ENCODE data around the gene GGT6. TPM values are rescaled to one million over a fixed set of nuclear protein-coding genes. Genes with fewer than 3 reads are reported as not detected.
"Not testable (repeated sequence)": the region's sequence is repeated elsewhere in the genome, so short reads cannot be mapped to it uniquely, and the experiment has no call there.

Gene GGT6
- 1 to 10 TPM in 3 of 12 donors, under 1 TPM in 4, not detected in 5; 0.11 to 6.4 (median 0.34) TPM for polyA plus RNA-seq (ENCODE audit: insufficient read length in 12 of 12)
- long read RNA-seq, donor 1, partial matches to known transcripts: 0 of 5 reads
- long read RNA-seq, donor 1, other reads (novel, unspliced or antisense): 0 of 5 reads
- long read RNA-seq, donor 2: 0 reads
- long read RNA-seq, donor 3: 0 reads
- long read RNA-seq, donor 4: 0 reads
- long read RNA-seq, donor 5, partial matches to known transcripts: 0 of 1 reads
- long read RNA-seq, donor 5, other reads (novel, unspliced or antisense): 0 of 1 reads
- long read RNA-seq, donor 6: 0 reads
- long read RNA-seq, donor 7: 0 reads
- long read RNA-seq, donor 8: 0 reads
- long read RNA-seq, donor 9: 0 reads
- long read RNA-seq, donor 10: 0 reads
- long read RNA-seq, donor 11: 0 reads

GRCh38 chr17:4560421-4560820 is at the start of gene GGT6:
GGT6 (minus strand) TSS chr17:4560577; CDS start chr17:4560521, 56 bp downstream.
- no peak for DNase-seq

DNA sequence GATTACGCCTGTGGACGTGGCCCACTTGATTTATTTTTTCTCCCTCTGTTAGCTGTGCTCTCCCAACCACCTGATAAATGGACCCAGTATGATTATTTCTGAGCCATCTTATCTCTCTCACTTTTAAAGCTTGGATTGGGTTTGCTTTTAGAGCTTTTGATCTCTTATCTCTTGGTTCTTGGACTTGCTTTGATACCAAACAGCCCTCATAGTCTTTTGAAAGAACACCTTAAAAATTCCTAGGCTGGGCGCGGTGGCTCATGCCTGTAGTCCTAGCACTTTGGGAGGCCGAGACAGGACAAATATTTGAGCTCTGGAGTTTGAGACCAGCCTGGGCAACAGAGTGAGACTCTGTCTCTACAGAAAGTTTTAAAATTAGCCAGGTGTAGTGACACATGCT is 49.8 kb upstream of the GGT6 start:
- no peak for DNase-seq

DNA sequence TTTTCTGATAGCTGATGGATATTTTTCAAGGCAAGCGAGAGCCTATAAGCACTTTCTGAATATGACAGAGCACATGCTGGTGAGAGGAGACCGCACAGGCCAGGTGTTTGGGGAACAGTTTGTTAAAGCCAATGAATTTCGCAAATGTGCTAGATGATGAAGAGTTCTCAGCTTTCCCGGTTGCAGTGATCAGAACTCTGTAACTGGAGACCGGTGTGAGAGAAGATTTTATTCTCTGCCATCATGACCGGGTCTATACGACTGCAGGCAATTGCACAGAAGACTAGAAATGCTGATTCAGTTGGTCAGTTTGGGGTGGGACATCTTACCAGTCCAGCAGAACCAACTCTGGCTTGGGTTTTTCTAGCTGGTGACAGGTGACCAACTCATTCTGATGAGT is 49.4 kb upstream of the GGT6 start:
- DNase-seq: no peak

GRCh38 chr17:4607773-4608187 is 47.4 kb upstream of the GGT6 start:
- DNase-seq: peak; percentile 67

- no peak for DNase-seq
Observed at GRCh38 chr17:4607261-4607741, 46.9 kb upstream of the GGT6 start.

DNA sequence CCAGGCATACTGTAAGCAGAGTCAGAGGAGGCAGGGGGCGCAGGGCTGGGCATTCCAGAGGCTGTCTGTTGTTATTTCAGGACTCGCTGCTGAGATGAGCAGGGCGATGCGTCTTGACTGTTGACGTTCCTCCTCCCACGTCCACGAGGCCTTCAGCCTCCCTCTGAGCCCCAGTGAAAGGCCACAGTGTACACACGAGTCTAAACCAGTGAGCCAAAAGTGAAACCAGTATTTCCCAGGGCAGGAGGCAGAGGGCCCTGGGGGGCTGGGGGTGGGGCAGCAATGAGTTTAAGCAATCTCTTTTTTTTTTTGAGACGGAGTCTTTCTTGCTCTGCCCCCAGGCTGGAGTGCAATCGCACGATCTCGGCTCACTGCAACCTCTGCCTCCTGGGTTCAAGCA is 45.4 kb upstream of the GGT6 start:
- no peak for DNase-seq

- not testable (repeated sequence) for DNase-seq
Observed at GRCh38 chr17:4604736-4605135, 44.4 kb upstream of the GGT6 start.

DNA sequence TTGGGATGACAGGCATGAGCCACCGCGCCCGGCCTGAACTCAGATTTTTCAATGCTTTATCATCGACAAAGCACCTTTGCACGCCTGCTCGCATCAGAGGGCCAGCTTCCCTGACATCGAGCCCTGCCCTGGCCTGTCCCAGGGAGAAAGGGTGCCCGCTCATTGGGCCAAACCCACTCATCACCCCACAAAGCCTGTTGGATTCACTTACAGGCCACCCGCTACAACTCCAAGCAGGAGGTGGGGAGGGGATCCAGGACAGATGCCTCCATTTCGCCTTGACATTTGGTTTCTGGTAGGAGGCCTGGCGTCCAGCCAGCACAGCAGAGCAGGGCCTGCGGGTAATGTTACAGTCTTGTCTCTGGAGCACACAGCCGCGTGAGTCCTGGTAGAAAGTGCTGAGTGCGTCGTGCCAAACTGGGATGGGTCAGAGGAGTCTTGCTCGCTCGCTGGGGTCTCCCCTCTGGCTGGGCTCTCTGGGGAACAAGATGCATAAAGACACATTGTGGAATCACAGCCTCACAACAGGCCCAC is 43.8 kb upstream of the GGT6 start:
- DNase-seq: peak; percentile 58

DNA sequence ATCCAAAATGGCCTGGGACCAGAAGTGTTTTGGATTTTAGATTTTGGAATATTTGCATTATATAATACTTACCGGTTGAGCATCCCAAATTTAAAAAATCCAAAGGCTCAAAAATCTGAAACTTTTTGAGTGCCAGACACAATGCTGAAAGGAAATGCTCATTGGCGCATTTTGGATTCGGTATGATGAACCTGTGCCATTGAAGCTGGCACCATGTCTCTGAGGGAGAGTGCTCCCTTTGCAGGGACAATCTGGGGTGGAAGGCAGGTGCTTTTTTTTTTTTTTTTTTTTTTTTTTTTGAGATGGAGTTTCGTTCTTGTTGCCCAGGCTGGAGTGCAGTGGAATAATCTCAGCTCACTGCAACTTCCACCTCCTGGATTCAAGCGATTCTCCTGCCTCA is 41.7 kb upstream of the GGT6 start:
- DNase-seq: no peak

GRCh38 chr17:4601326-4601725 is 40.9 kb upstream of the GGT6 start:
- no peak for DNase-seq

GRCh38 chr17:4600563-4600962 is 40.2 kb upstream of the GGT6 start:
- no peak for DNase-seq

- DNase-seq: peak; percentile 63
Observed at GRCh38 chr17:4599505-4600281, 39.3 kb upstream of the GGT6 start.

DNA sequence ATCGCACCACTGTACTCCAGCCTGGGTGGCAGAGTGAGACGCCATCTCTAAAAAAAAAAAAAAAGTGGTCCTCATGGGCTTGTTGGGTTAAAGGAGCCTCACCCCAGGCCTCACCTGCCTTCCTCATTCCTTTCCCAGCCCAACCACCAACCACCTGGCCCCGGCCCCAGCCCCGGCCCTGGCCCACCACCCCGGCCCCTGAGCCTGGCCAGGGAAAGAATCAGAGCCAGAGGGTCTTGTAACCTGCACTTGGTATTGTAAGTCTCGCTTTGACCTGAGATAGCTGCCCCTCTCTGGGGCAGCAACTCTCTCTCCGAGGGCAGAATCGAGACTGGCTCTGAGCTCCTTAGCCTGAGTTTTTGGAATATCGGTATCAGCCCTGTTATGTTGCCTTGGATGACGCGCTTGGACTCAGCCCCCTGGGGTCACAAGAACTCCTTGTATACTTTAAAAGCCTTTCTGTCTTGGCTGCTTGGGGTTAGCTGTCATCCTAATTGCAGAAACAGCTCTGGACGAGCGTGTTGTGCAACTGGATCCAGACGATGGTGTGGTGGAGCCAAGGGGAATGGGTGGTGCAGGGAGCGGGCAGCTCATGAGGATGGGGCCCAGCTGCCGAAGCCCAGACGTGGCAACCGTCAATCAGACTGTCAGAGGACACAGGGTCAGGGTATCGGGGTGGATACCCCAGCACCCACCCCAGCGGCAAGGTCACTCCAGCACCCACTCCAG is 38.6 kb upstream of the GGT6 start:
- peak; percentile 66 for DNase-seq

GRCh38 chr17:4597975-4598374 is 37.6 kb upstream of the GGT6 start:
- DNase-seq: no peak

DNA sequence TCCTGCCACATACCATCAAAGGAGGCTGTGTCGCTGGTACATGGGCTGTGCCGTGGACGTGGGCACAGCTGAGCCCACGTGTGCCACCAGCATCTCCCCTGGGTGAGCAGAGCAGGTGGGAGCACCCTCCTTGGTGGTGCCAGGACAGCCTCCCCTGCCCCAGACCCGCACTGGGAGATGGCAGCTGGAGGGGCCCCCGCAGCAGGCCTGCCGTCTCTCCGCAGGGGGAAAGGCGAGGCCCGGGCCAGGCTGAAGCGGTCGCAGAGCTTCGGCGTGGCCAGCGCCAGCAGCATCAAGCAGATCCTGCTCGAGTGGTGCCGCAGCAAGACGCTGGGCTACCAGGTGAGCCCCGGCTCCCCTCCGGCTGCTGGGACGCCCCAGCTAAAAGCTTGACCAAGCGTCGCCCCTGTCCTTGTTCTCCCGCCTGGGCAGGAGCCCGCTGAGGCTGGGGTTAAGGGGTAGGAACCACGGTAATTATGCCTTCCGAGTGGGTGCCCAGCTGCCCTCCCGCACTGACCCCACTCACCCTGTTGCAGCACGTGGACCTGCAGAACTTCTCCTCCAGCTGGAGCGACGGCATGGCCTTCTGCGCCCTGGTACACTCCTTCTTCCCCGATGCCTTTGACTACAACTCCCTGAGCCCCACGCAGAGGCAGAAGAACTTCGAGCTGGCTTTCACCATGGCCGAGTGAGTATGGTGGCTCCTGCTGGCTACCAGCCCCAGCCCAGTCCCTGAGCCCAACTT is 36.4 kb upstream of the GGT6 start:
- DNase-seq: no peak

DNA sequence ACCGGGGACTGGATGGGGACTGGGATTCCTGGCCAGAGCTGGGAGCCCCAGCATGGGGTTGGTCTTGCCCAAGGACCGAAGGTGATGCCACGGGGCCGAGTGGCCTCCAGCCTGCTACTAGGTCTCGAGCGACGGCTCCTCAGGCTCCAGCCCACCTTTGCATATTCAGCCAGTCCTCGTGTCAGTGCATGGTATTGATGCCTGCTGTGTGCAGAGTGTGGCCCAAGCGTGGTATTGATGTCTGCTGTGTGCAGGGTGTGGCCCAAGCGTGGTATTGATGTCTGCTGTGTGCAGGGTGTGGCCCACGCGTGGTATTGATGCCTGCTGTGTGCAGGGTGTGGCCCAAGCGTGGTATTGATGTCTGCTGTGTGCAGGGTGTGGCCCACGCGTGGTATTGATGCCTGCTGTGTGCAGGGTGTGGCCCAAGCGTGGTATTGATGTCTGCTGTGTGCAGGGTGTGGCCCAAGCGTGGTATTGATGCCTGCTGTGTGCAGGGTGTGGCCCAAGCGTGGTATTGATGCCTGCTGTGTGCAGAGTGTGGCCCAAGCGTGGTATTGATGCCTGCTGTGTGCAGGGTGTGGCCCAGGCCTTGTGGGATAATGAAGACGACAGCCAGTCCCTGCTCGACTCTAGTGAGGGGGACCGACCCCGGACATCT is 35.4 kb upstream of the GGT6 start:
- not testable (repeated sequence) for DNase-seq

DNA sequence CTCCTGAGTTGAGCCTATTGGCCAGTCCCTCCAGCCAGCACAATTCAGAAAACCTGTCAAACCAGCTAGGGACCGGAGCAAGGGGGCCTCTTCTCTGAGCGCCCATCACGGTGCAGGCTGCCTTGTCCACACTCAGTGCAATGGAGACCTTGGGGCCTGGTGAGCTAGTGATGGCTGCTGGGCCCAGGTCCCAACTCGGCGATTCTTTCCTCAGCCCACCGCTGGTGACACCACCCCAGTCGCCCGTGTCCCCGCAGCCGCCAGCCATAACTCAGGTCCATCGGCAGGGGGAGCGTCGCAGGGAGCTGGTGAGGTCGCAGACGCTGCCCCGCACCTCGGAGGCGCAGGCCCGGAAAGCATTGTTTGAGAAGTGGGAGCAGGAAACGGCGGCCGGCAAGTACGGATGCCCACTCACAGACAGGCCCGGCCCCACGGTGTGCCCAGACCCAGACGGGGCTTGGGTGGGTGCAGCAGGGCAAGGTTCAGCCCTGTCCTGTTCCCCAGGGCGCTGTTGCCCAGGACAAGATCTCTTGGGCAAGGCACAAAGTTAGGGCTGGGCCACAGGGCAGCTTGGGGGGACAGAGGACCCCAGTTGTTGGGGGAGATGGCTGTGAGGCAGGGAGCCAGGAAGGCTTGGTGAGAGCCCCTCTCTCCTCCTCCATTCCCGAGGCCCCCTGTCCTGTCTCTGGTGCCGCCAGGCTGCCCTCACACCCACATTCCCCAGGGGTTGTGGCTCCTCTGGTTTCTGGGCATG is 34.7 kb upstream of the GGT6 start:
- no peak for DNase-seq

GRCh38 chr17:4594406-4594805 is 34.0 kb upstream of the GGT6 start:
- DNase-seq: no peak

DNA sequence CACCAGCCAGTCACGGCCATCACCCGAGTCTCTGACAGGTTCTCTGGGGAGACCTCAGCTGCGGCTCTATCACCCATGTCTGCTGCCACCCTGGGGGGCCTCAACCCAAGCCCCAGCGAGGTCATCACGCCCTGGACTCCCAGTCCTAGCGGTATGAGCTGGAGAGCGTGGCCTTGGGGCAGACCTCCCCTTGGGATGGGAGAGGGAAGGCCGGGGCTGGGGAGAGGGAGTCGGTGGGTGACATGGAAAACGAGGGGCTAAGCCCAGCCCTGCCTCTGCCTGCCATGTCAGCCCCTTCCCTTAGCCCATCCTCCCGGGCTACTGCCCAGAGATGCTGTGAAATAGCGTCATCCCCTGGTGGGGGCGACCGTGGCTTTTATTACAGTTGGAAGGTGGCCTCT is 32.6 kb upstream of the GGT6 start:
- DNase-seq: no peak

Data from muscle of arm (tissue), 14 donors.